CD14-positive monocyte (primary cell): ENCODE measurements around the gene FRAS1. TPM values are rescaled to one million over a fixed set of nuclear protein-coding genes. Genes with fewer than 3 reads are reported as not detected.

Source experiments
- DNase-seq, 3 donors: peaks; one replicate each; pipeline ENCODE4 v3.0.0-alpha.2; 2011 to 2022
- H2AFZ ChIP-seq: 2 replicates; pipeline ENCODE4 v1.6.0; 2012; ENCODE audit warnings: mild to moderate bottlenecking, low read depth, low read length, inconsistent platforms; ENCODE audit not compliant: insufficient read depth, poor library complexity, severe bottlenecking
- H3K27ac ChIP-seq, 2 donors: 1 replicate in 1 of 2; 2 replicates in 1 of 2; pipeline ENCODE4 v1.5.1; 2012 to 2013; ENCODE audit warnings: low read length in 2 of 2, control low read depth in 1 of 2, inconsistent platforms in 1 of 2, low read depth in 1 of 2, mild to moderate bottlenecking in 1 of 2
- H3K27me3 ChIP-seq, 2 donors: one replicate each; pipeline versions ENCODE4 v1.6.0 to v1.6.1; 2011 to 2013; ENCODE audit warnings: low read length in 2 of 2; ENCODE audit not compliant: control insufficient read depth in 2 of 2, insufficient read depth in 2 of 2
- H3K36me3 ChIP-seq, 2 donors: replicated peaks in 1 of 2; 1 replicate in 1 of 2; 2 replicates in 1 of 2; pipeline versions ENCODE4 v1.5.1 to v1.6.1; 2012 to 2013; ENCODE audit warnings: low read length in 2 of 2, control low read depth in 1 of 2, inconsistent platforms in 1 of 2, mild to moderate bottlenecking in 1 of 2; ENCODE audit not compliant: insufficient read depth in 2 of 2, control insufficient read depth in 1 of 2
- H3K4me1 ChIP-seq, 2 donors: 1 replicate in 1 of 2; 2 replicates in 1 of 2; pipeline versions ENCODE4 v1.5.1 to v1.6.1; 2012 to 2013; ENCODE audit warnings: low read length in 2 of 2, control low read depth in 1 of 2, inconsistent platforms in 1 of 2, mild to moderate bottlenecking in 1 of 2, moderate library complexity in 1 of 2; ENCODE audit not compliant: insufficient read depth in 2 of 2, control insufficient read depth in 1 of 2
- H3K4me2 ChIP-seq: replicated peaks from 2 replicates; pipeline ENCODE3; 2012; ENCODE audit warnings: low read length, moderate library complexity, mild to moderate bottlenecking; ENCODE audit not compliant: poor library complexity, severe bottlenecking; ENCODE audit errors: extremely low read depth
- H3K4me3 ChIP-seq, 3 experiments: fragments of 200-600 bp in 1 of 3; sonication (generic) in 1 of 3; replicated peaks in 1 of 3; 1 replicate in 2 of 3; 2 replicates in 1 of 3; pipeline ENCODE4 v1.5.1; 2011 to 2013; ENCODE audit warnings: low read length in 3 of 3, mild to moderate bottlenecking in 3 of 3, control low read depth in 2 of 3, low read depth in 2 of 3, inconsistent platforms in 1 of 3, moderate library complexity in 1 of 3
- H3K79me2 ChIP-seq: 2 replicates; pipeline ENCODE4 v1.6.0; 2012; ENCODE audit warnings: mild to moderate bottlenecking, control low read depth, inconsistent platforms, low read length, moderate library complexity; ENCODE audit not compliant: insufficient read depth
- H3K9ac ChIP-seq: 2 replicates; pipeline ENCODE4 v1.6.0; 2017; ENCODE audit warnings: low read length, mild to moderate bottlenecking; ENCODE audit not compliant: insufficient read depth, poor library complexity, severe bottlenecking
- H3K9me3 ChIP-seq, 2 donors: replicated peaks in 1 of 2; 1 replicate in 1 of 2; 2 replicates in 1 of 2; pipeline versions ENCODE4 v1.5.1 to v1.6.1; 2012 to 2013; ENCODE audit warnings: low read length in 2 of 2, control low read depth in 1 of 2; ENCODE audit not compliant: control insufficient read depth in 1 of 2, insufficient read depth in 1 of 2
- H4K20me1 ChIP-seq: 2 replicates; pipeline ENCODE4 v1.6.0; 2012; ENCODE audit warnings: mild to moderate bottlenecking, low read length, control low read depth, moderate library complexity; ENCODE audit not compliant: insufficient read depth
- H3K27ac Mint-ChIP-seq, 7 donors: one replicate each; pipeline ENCODE4 v1.8.0; 2020; ENCODE audit warnings: mild to moderate bottlenecking in 7 of 7, mixed read lengths in 7 of 7, moderate library complexity in 6 of 7, inconsistent platforms in 2 of 7
- H3K27me3 Mint-ChIP-seq, 3 donors: one replicate each; pipeline ENCODE4 v1.8.0; 2021 to 2022; ENCODE audit warnings: low read depth in 3 of 3, mild to moderate bottlenecking in 3 of 3, mixed read lengths in 3 of 3, moderate library complexity in 3 of 3, inconsistent platforms in 1 of 3
- H3K36me3 Mint-ChIP-seq, 2 donors: one replicate each; pipeline ENCODE4 v1.8.0; 2020; ENCODE audit warnings: mixed read lengths in 2 of 2, inconsistent platforms in 1 of 2, mild to moderate bottlenecking in 1 of 2
- H3K4me1 Mint-ChIP-seq: one replicate; pipeline ENCODE4 v1.8.0; 2020; ENCODE audit warnings: mild to moderate bottlenecking, mixed read lengths
- H3K4me3 Mint-ChIP-seq, 2 donors: one replicate each; pipeline ENCODE4 v1.8.0; 2020; ENCODE audit warnings: mild to moderate bottlenecking in 2 of 2, mixed read lengths in 2 of 2, moderate library complexity in 1 of 2
- H3K9me3 Mint-ChIP-seq, 7 donors: one replicate each; pipeline ENCODE4 v1.8.0; 2020 to 2022; ENCODE audit warnings: mixed read lengths in 7 of 7, mild to moderate bottlenecking in 6 of 7, moderate library complexity in 6 of 7, inconsistent platforms in 2 of 7
- CTCF ChIP-seq: fragments of 200-600 bp; IDR thresholded peaks from one replicate; pipeline ENCODE4 v1.8.0; 2022; ENCODE audit warnings: antibody characterized with exemption, mild to moderate bottlenecking
- WGBS: methylation state at CpG from one replicate; pipeline ENCODE4 v1.1.5; 2013; ENCODE audit warnings: missing lambda C conversion rate; ENCODE audit not compliant: insufficient coverage; 5-methylcytosine and 5-hydroxymethylcytosine counted together
- intact Hi-C, 2 donors: fragments of 100-400 bp; cut with micrococcal nuclease; formaldehyde crosslinking; loops; one replicate each; pipeline versions ENCODE4 v1.15.0 to v1.15.1; 2023
- polyA plus RNA-seq, 3 donors: library from polyadenylated mRNA; depleted of rRNA in 1 of 3; unstranded in 2 of 3; stranded (reverse) in 1 of 3; fragments of 300-500 nt in 2 of 3; fragments of >200 nt in 1 of 3; fragmentation: Illumina TruSeq in 2 of 3; gene quantifications; 1 replicate in 2 of 3; 2 replicates in 1 of 3; pipeline ENCODE4 v1.2.3, GENCODE V29; 2012 to 2021

Gene FRAS1
- polyA plus RNA-seq, 3 donors: not detected

DNA sequence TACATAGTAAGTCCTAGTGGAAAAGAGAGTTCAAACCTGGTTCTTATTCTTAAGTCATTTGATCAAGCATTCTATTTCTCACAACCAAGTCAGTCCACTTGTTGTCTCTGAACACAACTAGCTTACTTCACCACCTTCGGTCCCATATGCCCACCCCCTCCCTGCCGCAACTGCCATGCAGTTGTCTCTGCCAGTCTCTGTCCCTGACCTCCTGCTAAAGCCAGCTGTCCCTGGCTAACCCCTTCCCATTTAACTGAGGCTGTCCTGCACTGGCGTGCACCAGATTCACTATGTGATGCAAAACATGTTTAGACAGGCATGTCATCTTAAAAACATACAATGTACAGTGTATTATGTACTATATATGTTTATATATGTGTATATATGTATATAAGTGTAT is 12.7 kb downstream of the FRAS1 start:
- Histone ChIP-seq H3K79me2 (no peaks in the 10 kb centered on the region), H3K9me3 (no peaks in the 10 kb centered on the region), H3K27me3 (peaks cover 4 to 6% of the 10 kb centered on the region in 2 donors), H3K36me3 (no peaks in the 10 kb centered on the region), H3K4me3 (no peak overlapping the region), H3K4me1 (no peaks in the 10 kb centered on the region), H4K20me1 (no peaks in the 10 kb centered on the region), H3K9ac (no peak overlapping the region), H3K4me2 (no peak overlapping the region), H3K27ac (no peak overlapping the region), H2AFZ (no peak overlapping the region)
- Mint-ChIP-seq H3K36me3 (no peaks in the 10 kb centered on the region), H3K27ac (no peak overlapping the region), H3K27me3 (peaks cover 5 to 6% (median 6%) of the 10 kb centered on the region in 3 donors), H3K4me1 (no peaks in the 10 kb centered on the region), H3K9me3 (peaks cover 0 to 6% (median 0%) of the 10 kb centered on the region in 7 donors), H3K4me3 (no peak overlapping the region)
- no peak for DNase-seq
- intact Hi-C loops: no loop called here
- 68% methylated on average over 2 of the region's 3 CpGs for WGBS
- no peak for TF ChIP-seq CTCF

DNA sequence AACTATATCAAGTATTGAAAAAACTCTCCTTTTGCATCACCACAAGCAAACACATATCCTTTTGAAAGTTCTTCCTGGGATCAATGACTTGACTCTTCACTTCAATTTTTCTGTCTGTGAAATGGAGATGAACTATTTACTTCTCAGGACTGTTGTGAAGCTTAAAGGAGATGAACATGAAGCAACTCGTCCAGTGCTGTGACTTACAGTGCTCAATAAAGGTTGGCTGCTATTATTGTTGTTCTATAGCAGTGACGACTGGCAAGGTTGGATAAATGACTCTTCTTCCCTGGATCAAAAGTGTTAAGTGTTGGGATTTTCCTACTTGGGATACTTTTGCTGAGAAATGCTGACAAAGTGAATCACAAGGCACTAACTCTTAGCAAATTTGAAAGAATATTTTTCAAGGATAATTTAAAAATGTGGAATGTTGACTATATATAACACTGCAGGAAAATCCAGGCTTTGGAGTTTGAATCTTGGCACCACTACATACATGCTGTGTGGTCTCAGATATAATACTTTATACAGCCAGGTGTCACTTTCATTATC is 13.7 kb downstream of the FRAS1 start:
- H3K4me3 Mint-ChIP-seq: no peak overlapping the region
- H3K9me3 Mint-ChIP-seq: peaks cover 0 to 6% (median 0%) of the 10 kb centered on the region in 7 donors
- Histone ChIP-seq H2AFZ (no peak overlapping the region), H3K27ac (no peak overlapping the region), H3K36me3 (no peaks in the 10 kb centered on the region), H3K27me3 (peaks cover 4 to 5% of the 10 kb centered on the region in 2 donors), H3K9me3 (no peaks in the 10 kb centered on the region), H4K20me1 (no peaks in the 10 kb centered on the region), H3K4me1 (no peaks in the 10 kb centered on the region), H3K79me2 (no peaks in the 10 kb centered on the region), H3K4me3 (no peak overlapping the region), H3K4me2 (no peak overlapping the region), H3K9ac (no peak overlapping the region)
- DNase-seq: no peak
- H3K4me1 Mint-ChIP-seq: no peaks in the 10 kb centered on the region
- no CpG with 5 or more reads among the region's 2 CpGs for WGBS
- intact Hi-C loops: no loop called here
- H3K36me3 Mint-ChIP-seq: no peaks in the 10 kb centered on the region
- H3K27ac Mint-ChIP-seq: no peak overlapping the region
- H3K27me3 Mint-ChIP-seq: peaks cover 5 to 6% (median 6%) of the 10 kb centered on the region in 3 donors
- TF ChIP-seq CTCF: no peak
